H9 (cell line): ENCODE results near the gene VRK2. TPM values are rescaled to one million over a fixed set of nuclear protein-coding genes. Genes with fewer than 3 reads are reported as not detected.

Source experiments
- DNase-seq: peaks from one replicate; pipeline ENCODE4 v3.0.0-alpha.2; 2017
- H2AFZ ChIP-seq: one replicate; pipeline ENCODE4 v1.6.1; 2013; ENCODE audit warnings: mild to moderate bottlenecking, low read length, control low read depth, moderate library complexity
- H2AK5ac ChIP-seq: 2 replicates; pipeline ENCODE4 v1.6.1; 2013; ENCODE audit warnings: low read length, control low read depth, mixed read lengths; ENCODE audit not compliant: insufficient read length
- H2BK120ac ChIP-seq: one replicate; pipeline ENCODE4 v1.6.1; 2013; ENCODE audit warnings: low read depth, mild to moderate bottlenecking, low read length, control low read depth, inconsistent platforms; ENCODE audit not compliant: poor library complexity, severe bottlenecking
- H2BK12ac ChIP-seq: 2 replicates; pipeline ENCODE4 v1.6.1; 2013; ENCODE audit warnings: low read length, control low read depth, mixed read lengths, low read depth; ENCODE audit not compliant: insufficient read length
- H2BK15ac ChIP-seq: 2 replicates; pipeline ENCODE4 v1.6.1; 2013; ENCODE audit warnings: low read depth, low read length, control low read depth
- H2BK20ac ChIP-seq: one replicate; pipeline ENCODE4 v1.6.1; 2013; ENCODE audit warnings: low read depth, mild to moderate bottlenecking, low read length, control low read depth, inconsistent platforms; ENCODE audit not compliant: poor library complexity, severe bottlenecking
- H2BK5ac ChIP-seq: 2 replicates; pipeline ENCODE4 v1.6.1; 2013; ENCODE audit warnings: low read length, control low read depth, mixed read lengths; ENCODE audit not compliant: insufficient read length
- H3K14ac ChIP-seq: 2 replicates; pipeline ENCODE4 v1.6.1; 2013; ENCODE audit warnings: low read length, control low read depth; ENCODE audit not compliant: insufficient read depth
- H3K18ac ChIP-seq: 2 replicates; pipeline ENCODE4 v1.6.1; 2013; ENCODE audit warnings: low read depth, mild to moderate bottlenecking, mixed read lengths, low read length, control low read depth; ENCODE audit not compliant: insufficient read length
- H3K23ac ChIP-seq: 2 replicates; pipeline ENCODE4 v1.6.1; 2013; ENCODE audit warnings: low read length, control low read depth, mixed read lengths, low read depth; ENCODE audit not compliant: insufficient read length
- H3K23me2 ChIP-seq: 2 replicates; pipeline ENCODE4 v1.6.1; 2013; ENCODE audit warnings: low read depth, mild to moderate bottlenecking, mixed read lengths, low read length, control low read depth; ENCODE audit not compliant: insufficient read length, poor library complexity, severe bottlenecking
- H3K27ac ChIP-seq: 2 replicates; pipeline ENCODE4 v1.5.1; 2013; ENCODE audit warnings: low read length, control low read depth, mixed read lengths, low read depth; ENCODE audit not compliant: insufficient read length
- H3K27me3 ChIP-seq: 2 replicates; pipeline ENCODE4 v1.6.1; 2013; ENCODE audit warnings: low read length, control low read depth, inconsistent platforms; ENCODE audit not compliant: insufficient read depth
- H3K4ac ChIP-seq: 2 replicates; pipeline ENCODE4 v1.6.1; 2013; ENCODE audit warnings: low read depth, mild to moderate bottlenecking, control low read depth, inconsistent platforms, low read length, moderate library complexity
- H3K4me1 ChIP-seq: 2 replicates; pipeline ENCODE4 v1.6.1; 2013; ENCODE audit warnings: low read length, control low read depth, inconsistent platforms; ENCODE audit not compliant: insufficient read depth
- H3K4me2 ChIP-seq: 2 replicates; pipeline ENCODE4 v1.6.1; 2013; ENCODE audit warnings: low read length, control low read depth, mixed read lengths; ENCODE audit not compliant: insufficient read length, insufficient read depth
- H3K56ac ChIP-seq: 2 replicates; pipeline ENCODE4 v1.6.1; 2013; ENCODE audit warnings: low read depth, mild to moderate bottlenecking, mixed read lengths, low read length, control low read depth; ENCODE audit not compliant: insufficient read length
- H3K79me1 ChIP-seq: 2 replicates; pipeline ENCODE4 v1.6.1; 2013; ENCODE audit warnings: low read depth, mild to moderate bottlenecking, moderate library complexity, low read length, control low read depth, inconsistent platforms; ENCODE audit not compliant: insufficient read depth, poor library complexity, severe bottlenecking
- H3K79me2 ChIP-seq: 2 replicates; pipeline ENCODE4 v1.6.1; 2013; ENCODE audit warnings: low read length, control low read depth, inconsistent platforms; ENCODE audit not compliant: insufficient read depth
- H3K9ac ChIP-seq: 2 replicates; pipeline ENCODE4 v1.6.1; 2013; ENCODE audit warnings: low read length, control low read depth, mixed read lengths; ENCODE audit not compliant: insufficient read length; ENCODE audit errors: extremely low read depth
- H3K9me3 ChIP-seq: one replicate; pipeline ENCODE4 v1.6.1; 2013; ENCODE audit warnings: low read depth, low read length, inconsistent platforms; ENCODE audit not compliant: control insufficient read depth
- H3T11ph ChIP-seq: one replicate; pipeline ENCODE4 v1.6.1; 2013; ENCODE audit warnings: mild to moderate bottlenecking, low read length, control low read depth, inconsistent platforms
- H4K20me1 ChIP-seq: one replicate; pipeline ENCODE4 v1.6.1; 2013; ENCODE audit not compliant: control insufficient read depth, insufficient read length, insufficient read depth
- H4K5ac ChIP-seq: 2 replicates; pipeline ENCODE4 v1.6.1; 2013; ENCODE audit warnings: low read depth, mild to moderate bottlenecking, mixed read lengths, low read length, control low read depth; ENCODE audit not compliant: insufficient read length
- H4K8ac ChIP-seq: replicated peaks from 2 replicates; pipeline ENCODE4 v1.6.1; 2013; ENCODE audit warnings: low read length, control low read depth, mixed read lengths, low read depth; ENCODE audit not compliant: insufficient read length
- H4K91ac ChIP-seq: 2 replicates; pipeline ENCODE4 v1.6.1; 2013; ENCODE audit warnings: low read depth, mild to moderate bottlenecking, moderate library complexity, mixed read lengths, low read length, control low read depth; ENCODE audit not compliant: insufficient read length
- H3K27ac Mint-ChIP-seq, 3 experiments: 2 replicates in 2 of 3; 3 replicates in 1 of 3; pipeline ENCODE4 v1.8.0; 2020 to 2021; ENCODE audit warnings: mixed read lengths in 3 of 3, mild to moderate bottlenecking in 1 of 3, moderate library complexity in 1 of 3
- H3K27me3 Mint-ChIP-seq: 2 replicates; pipeline ENCODE4 v1.8.0; 2021; ENCODE audit warnings: low read depth, mild to moderate bottlenecking, moderate library complexity, mixed read lengths
- H3K36me3 Mint-ChIP-seq, 3 experiments: 2 replicates in 2 of 3; 3 replicates in 1 of 3; pipeline ENCODE4 v1.8.0; 2020 to 2021; ENCODE audit warnings: low read depth in 3 of 3, mixed read lengths in 3 of 3; ENCODE audit not compliant: insufficient read depth in 1 of 3
- H3K4me1 Mint-ChIP-seq, 2 experiments: 2 replicates each; pipeline ENCODE4 v1.8.0; 2020; ENCODE audit warnings: mixed read lengths in 2 of 2
- H3K4me3 Mint-ChIP-seq, 2 experiments: 2 replicates in 1 of 2; 3 replicates in 1 of 2; pipeline ENCODE4 v1.8.0; 2020 to 2021; ENCODE audit warnings: mild to moderate bottlenecking in 2 of 2, mixed read lengths in 2 of 2, moderate library complexity in 1 of 2
- H3K9me3 Mint-ChIP-seq, 2 experiments: 2 replicates in 1 of 2; 3 replicates in 1 of 2; pipeline ENCODE4 v1.8.0; 2020; ENCODE audit warnings: mild to moderate bottlenecking in 2 of 2, mixed read lengths in 2 of 2, moderate library complexity in 1 of 2
- WGBS: extraction: QIAGEN DNeasy Blood & Tissue Kit; methylation state at CpG from one replicate; pipeline ENCODE4 v1.1.7; 2013; ENCODE audit warnings: missing lambda C conversion rate, low lambda C conversion rate, mixed read lengths; ENCODE audit not compliant: insufficient read length; ENCODE audit errors: extremely low coverage; 5-methylcytosine and 5-hydroxymethylcytosine counted together
- total RNA-seq: library from RNA; stranded (reverse); gene quantifications from 2 replicates; pipeline ENCODE4 v1.2.1, GENCODE V29; 2021
- TF ChIP-seq, protein P1 (sequence below): fragments of 200-600 bp; sonication (generic); conservative IDR thresholded peaks from 3 replicates; pipeline ENCODE4 v1.8.0; 2021; ENCODE audit warnings: antibody characterized with exemption, mild to moderate bottlenecking

Gene VRK2
- total RNA-seq, 1 experiment from 2014 or later = 23.8 TPM

DNA sequence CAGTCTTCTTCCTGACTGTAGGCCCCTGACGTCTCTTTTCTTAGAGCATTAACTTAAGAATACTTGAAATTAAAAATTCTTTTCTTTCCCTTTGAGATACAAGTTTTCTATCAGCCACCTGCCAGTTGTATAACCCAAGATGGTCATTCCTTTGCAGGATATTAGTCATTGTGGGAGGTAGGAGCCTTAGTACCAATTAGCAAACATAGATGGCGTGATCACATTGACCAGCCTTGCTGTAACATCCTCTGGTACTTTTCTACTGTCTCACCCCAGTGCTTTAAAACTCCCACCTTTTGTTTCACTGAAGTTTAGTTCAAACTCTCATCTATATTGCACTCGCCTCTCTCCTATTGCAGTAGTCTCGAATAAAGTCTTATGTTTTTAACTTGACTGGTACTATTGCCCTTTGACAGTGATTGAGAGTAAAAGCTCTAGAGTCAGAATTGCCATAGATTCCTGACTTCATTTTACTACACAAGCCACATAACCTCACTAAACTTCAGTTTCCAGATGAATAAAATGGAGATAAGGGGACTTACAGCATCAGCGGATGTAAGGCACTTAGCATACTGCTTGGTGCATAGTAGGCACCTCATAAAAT, 74.1 kb downstream of the VRK2 start:
- H2BK15ac ChIP-seq = no peak overlapping the region
- H3K9ac ChIP-seq = no peak overlapping the region
- no peak overlapping the region for H2BK20ac ChIP-seq
- no peaks in the 10 kb centered on the region for H3K23me2 ChIP-seq
- H4K5ac ChIP-seq = no peak overlapping the region
- H3K79me2 ChIP-seq = no peaks in the 10 kb centered on the region
- DNase-seq = no peak
- no peak overlapping the region for H3K27ac Mint-ChIP-seq
- no peak overlapping the region for H2BK120ac ChIP-seq
- no peak overlapping the region for H2AK5ac ChIP-seq
- H3K14ac ChIP-seq = no peak overlapping the region
- no peak overlapping the region for H4K91ac ChIP-seq
- no peak overlapping the region for H3T11ph ChIP-seq
- H2AFZ ChIP-seq = no peak overlapping the region
- no peaks in the 10 kb centered on the region for H3K9me3 ChIP-seq
- no peak overlapping the region for H3K56ac ChIP-seq
- no peak overlapping the region for H3K27ac ChIP-seq
- no peak overlapping the region for H3K4me3 Mint-ChIP-seq
- no CpG with 5 or more reads among the region's 5 CpGs for WGBS
- H3K4me1 Mint-ChIP-seq = no peaks in the 10 kb centered on the region
- TF ChIP-seq, protein P1, sequence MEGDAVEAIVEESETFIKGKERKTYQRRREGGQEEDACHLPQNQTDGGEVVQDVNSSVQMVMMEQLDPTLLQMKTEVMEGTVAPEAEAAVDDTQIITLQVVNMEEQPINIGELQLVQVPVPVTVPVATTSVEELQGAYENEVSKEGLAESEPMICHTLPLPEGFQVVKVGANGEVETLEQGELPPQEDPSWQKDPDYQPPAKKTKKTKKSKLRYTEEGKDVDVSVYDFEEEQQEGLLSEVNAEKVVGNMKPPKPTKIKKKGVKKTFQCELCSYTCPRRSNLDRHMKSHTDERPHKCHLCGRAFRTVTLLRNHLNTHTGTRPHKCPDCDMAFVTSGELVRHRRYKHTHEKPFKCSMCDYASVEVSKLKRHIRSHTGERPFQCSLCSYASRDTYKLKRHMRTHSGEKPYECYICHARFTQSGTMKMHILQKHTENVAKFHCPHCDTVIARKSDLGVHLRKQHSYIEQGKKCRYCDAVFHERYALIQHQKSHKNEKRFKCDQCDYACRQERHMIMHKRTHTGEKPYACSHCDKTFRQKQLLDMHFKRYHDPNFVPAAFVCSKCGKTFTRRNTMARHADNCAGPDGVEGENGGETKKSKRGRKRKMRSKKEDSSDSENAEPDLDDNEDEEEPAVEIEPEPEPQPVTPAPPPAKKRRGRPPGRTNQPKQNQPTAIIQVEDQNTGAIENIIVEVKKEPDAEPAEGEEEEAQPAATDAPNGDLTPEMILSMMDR = no peak
- H3K27me3 Mint-ChIP-seq = no peaks in the 10 kb centered on the region
- no peak overlapping the region for H3K23ac ChIP-seq
- no peaks in the 10 kb centered on the region for H3K4me1 ChIP-seq
- no peak overlapping the region for H3K4me2 ChIP-seq
- H4K8ac ChIP-seq = no peak overlapping the region
- peaks cover 28 to 41% (median 30%) of the 10 kb centered on the region in 3 experiments for H3K36me3 Mint-ChIP-seq
- H4K20me1 ChIP-seq = no peaks in the 10 kb centered on the region
- H3K18ac ChIP-seq = no peak overlapping the region
- no peak overlapping the region for H2BK12ac ChIP-seq
- no peak overlapping the region for H2BK5ac ChIP-seq
- no peak overlapping the region for H3K4ac ChIP-seq
- peaks cover 18 to 29% of the 10 kb centered on the region in 2 experiments for H3K9me3 Mint-ChIP-seq
- no peaks in the 10 kb centered on the region for H3K27me3 ChIP-seq
- H3K79me1 ChIP-seq = no peaks in the 10 kb centered on the region
